HepG2 (cell line): Measurements from ENCODE around the gene SCIN. TPM values are rescaled to one million over a fixed set of nuclear protein-coding genes. Genes with fewer than 3 reads are reported as not detected.

Source experiments
- GLI4 ChIP-seq: sonication (generic); formaldehyde crosslinking; IDR thresholded peaks from 2 replicates; pipeline ENCODE4 v1.5.1; 2020; ENCODE audit warnings: missing genetic modification reagents, mild to moderate bottlenecking, moderate library complexity, borderline replicate concordance
- GZF1 ChIP-seq: sonication (generic); formaldehyde crosslinking; IDR thresholded peaks from 2 replicates; pipeline ENCODE4 v1.5.1; 2020; ENCODE audit warnings: mild to moderate bottlenecking, missing genetic modification reagents
- HDAC2 ChIP-seq: sonication (generic); formaldehyde crosslinking; IDR thresholded peaks from 2 replicates; pipeline ENCODE4 v1.4.0; 2020; ENCODE audit warnings: missing genetic modification reagents
- ONECUT2 ChIP-seq: sonication (generic); formaldehyde crosslinking; IDR thresholded peaks from 2 replicates; pipeline ENCODE4 v1.4.0; 2020; ENCODE audit warnings: missing genetic modification reagents
- POGZ ChIP-seq: sonication (generic); formaldehyde crosslinking; IDR thresholded peaks from 2 replicates; pipeline ENCODE4 v1.4.0; 2020; ENCODE audit warnings: mild to moderate bottlenecking, missing genetic modification reagents
- SALL1 ChIP-seq: sonication (generic); formaldehyde crosslinking; IDR thresholded peaks from 2 replicates; pipeline ENCODE4 v1.8.0; 2022; ENCODE audit warnings: mild to moderate bottlenecking, missing genetic modification reagents
- SALL2 ChIP-seq: sonication (generic); formaldehyde crosslinking; IDR thresholded peaks from 2 replicates; pipeline ENCODE4 v1.8.1; 2023; ENCODE audit warnings: mild to moderate bottlenecking, missing genetic modification reagents, inconsistent platforms
- YEATS2 ChIP-seq: sonication (generic); formaldehyde crosslinking; IDR thresholded peaks from 2 replicates; pipeline ENCODE4 v1.4.0; 2020; ENCODE audit warnings: missing genetic modification reagents, borderline replicate concordance
- YEATS4 ChIP-seq: sonication (generic); formaldehyde crosslinking; IDR thresholded peaks from 2 replicates; pipeline ENCODE4 v1.4.0; 2020; ENCODE audit warnings: missing genetic modification reagents, borderline replicate concordance
- YY1 ChIP-seq: IDR thresholded peaks from 2 replicates; pipeline ENCODE4 v1.6.1; 2011; ENCODE audit warnings: low read length, low read depth, moderate library complexity, mild to moderate bottlenecking; ENCODE audit not compliant: insufficient read depth, insufficient replicate concordance
- ZFX ChIP-seq: sonication (generic); formaldehyde crosslinking; IDR thresholded peaks from 2 replicates; pipeline ENCODE4 v1.4.0; 2020; ENCODE audit warnings: mild to moderate bottlenecking, low read depth, missing genetic modification reagents, moderate library complexity
- ZFY ChIP-seq: sonication (generic); formaldehyde crosslinking; IDR thresholded peaks from 2 replicates; pipeline ENCODE4 v1.4.0; 2020; ENCODE audit warnings: missing genetic modification reagents
- ZMYM3 ChIP-seq: sonication (generic); formaldehyde crosslinking; IDR thresholded peaks from 2 replicates; pipeline ENCODE4 v1.5.1; 2020; ENCODE audit warnings: mild to moderate bottlenecking, missing genetic modification reagents
- ZNF30 ChIP-seq: sonication (generic); formaldehyde crosslinking; IDR thresholded peaks from 2 replicates; pipeline ENCODE4 v1.5.0; 2020; ENCODE audit warnings: mild to moderate bottlenecking, missing genetic modification reagents
- ZNF317 ChIP-seq: sonication (generic); formaldehyde crosslinking; IDR thresholded peaks from 2 replicates; pipeline ENCODE4 v1.5.0; 2020; ENCODE audit warnings: mild to moderate bottlenecking, missing genetic modification reagents
- ZNF331 ChIP-seq: sonication (generic); formaldehyde crosslinking; IDR thresholded peaks from 2 replicates; pipeline ENCODE4 v1.4.0; 2020; ENCODE audit warnings: missing genetic modification reagents
- ZNF337 ChIP-seq: sonication (generic); formaldehyde crosslinking; IDR thresholded peaks from 2 replicates; pipeline ENCODE4 v1.5.1; 2020; ENCODE audit warnings: missing genetic modification reagents, low read depth, mild to moderate bottlenecking, borderline replicate concordance
- ZNF629 ChIP-seq: sonication (generic); formaldehyde crosslinking; conservative IDR thresholded peaks from 2 replicates; pipeline ENCODE4 v1.5.0; 2020; ENCODE audit warnings: missing genetic modification reagents
- ZNF878 ChIP-seq: sonication (generic); formaldehyde crosslinking; IDR thresholded peaks from 2 replicates; pipeline ENCODE4 v1.8.1; 2023; ENCODE audit warnings: mild to moderate bottlenecking, missing genetic modification reagents, moderate library complexity
- polyA plus RNA-seq, 8 experiments: library from polyadenylated mRNA; depleted of rRNA in 3 of 8; stranded (reverse) in 7 of 8; unstranded in 1 of 8; fragments of >200 nt; fragmentation: Illumina TruSeq in 4 of 8; extraction: Trizol in 4 of 8; gene quantifications; 2 replicates each; pipeline versions ENCODE4 v1.2.1 to v1.2.3, GENCODE V29; 2011 to 2016; ENCODE audit warnings: low read depth in 4 of 8, missing spikeins in 1 of 8, mixed read lengths in 1 of 8; ENCODE audit not compliant: insufficient read depth in 1 of 8
- total RNA-seq, 5 experiments: library from RNA; depleted of rRNA; stranded (reverse); fragments of >200 nt; fragmentation: Illumina TruSeq; extraction: Trizol; gene quantifications; 2 replicates each; pipeline ENCODE4 v1.2.3, GENCODE V29; 2016; ENCODE audit warnings: low read depth in 1 of 5
- TF ChIP-seq, protein P1 (sequence below): sonication (generic); formaldehyde crosslinking; IDR thresholded peaks from 2 replicates; pipeline ENCODE4 v1.5.0; 2020; ENCODE audit warnings: missing genetic modification reagents
- TF ChIP-seq, protein P2 (sequence below): sonication (generic); formaldehyde crosslinking; IDR thresholded peaks from 2 replicates; pipeline ENCODE4 v1.5.1; 2020; ENCODE audit warnings: mild to moderate bottlenecking, missing genetic modification reagents
- TF ChIP-seq, protein P3 (sequence below): sonication (generic); formaldehyde crosslinking; IDR thresholded peaks from 2 replicates; pipeline ENCODE4 v1.5.1; 2020; ENCODE audit warnings: missing genetic modification reagents, mild to moderate bottlenecking, borderline replicate concordance
- TF ChIP-seq, protein P4 (sequence below): sonication (generic); formaldehyde crosslinking; conservative IDR thresholded peaks from 2 replicates; pipeline ENCODE4 v1.4.0; 2020; ENCODE audit warnings: missing genetic modification reagents

SCIN gene
- total and polyA plus RNA-seq, 2 of the 13 experiments (the other 11 are each of a cell fraction or from before 2014, with no cell fraction given), result not detected

DNA sequence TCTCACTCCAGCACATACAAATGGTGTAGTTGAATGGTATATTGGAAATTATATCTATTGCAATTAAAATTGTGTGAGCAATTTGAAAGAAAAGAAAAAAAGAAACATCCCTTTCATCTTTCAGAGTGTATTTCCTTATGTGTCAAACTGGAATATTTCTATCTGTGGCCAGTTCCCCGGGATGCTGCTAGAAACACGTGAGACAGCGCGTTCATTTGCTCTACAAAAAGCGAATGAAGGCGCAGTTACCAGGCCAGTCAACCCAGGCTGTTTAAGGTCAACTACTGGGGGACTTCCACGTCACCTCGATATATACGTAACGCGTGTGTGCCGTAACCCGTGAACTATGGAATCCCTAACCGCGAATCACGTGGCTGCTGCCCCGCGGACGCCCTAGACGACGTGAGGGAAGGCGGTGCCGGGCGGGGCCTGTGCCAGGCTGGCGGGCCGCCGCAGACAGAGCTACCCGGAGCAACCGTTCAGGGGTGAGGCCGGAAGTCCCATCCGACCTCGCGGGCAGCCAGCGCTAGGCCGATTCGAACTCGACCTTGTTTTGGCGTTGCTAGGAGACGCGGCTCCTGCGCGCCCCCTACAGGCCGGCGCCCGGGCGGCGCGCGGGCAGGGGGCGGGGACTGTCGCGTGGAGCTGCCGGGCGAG is 115.8 kb downstream of the SCIN start (continued):
- TF ChIP-seq, protein P1, sequence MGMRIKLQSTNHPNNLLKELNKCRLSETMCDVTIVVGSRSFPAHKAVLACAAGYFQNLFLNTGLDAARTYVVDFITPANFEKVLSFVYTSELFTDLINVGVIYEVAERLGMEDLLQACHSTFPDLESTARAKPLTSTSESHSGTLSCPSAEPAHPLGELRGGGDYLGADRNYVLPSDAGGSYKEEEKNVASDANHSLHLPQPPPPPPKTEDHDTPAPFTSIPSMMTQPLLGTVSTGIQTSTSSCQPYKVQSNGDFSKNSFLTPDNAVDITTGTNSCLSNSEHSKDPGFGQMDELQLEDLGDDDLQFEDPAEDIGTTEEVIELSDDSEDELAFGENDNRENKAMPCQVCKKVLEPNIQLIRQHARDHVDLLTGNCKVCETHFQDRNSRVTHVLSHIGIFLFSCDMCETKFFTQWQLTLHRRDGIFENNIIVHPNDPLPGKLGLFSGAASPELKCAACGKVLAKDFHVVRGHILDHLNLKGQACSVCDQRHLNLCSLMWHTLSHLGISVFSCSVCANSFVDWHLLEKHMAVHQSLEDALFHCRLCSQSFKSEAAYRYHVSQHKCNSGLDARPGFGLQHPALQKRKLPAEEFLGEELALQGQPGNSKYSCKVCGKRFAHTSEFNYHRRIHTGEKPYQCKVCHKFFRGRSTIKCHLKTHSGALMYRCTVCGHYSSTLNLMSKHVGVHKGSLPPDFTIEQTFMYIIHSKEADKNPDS (CRISPR knock-in tag), result no peak
- TF ChIP-seq SALL1 (CRISPR knock-in tag) (peak; percentile 40; the same call in 1 of the 2 replicates), POGZ (CRISPR knock-in tag) (peak; percentile 98), SALL2 (CRISPR knock-in tag) (0 out of 2 replicates have a peak, but pooled peaks have one; percentile 60), ZNF331 (CRISPR knock-in tag) (peak; percentile 69; the same call in 1 of the 2 replicates), ZFY (CRISPR knock-in tag) (peak; percentile 55), ZNF629 (CRISPR knock-in tag) (no peak), ZMYM3 (CRISPR knock-in tag) (peak; percentile 64; the same call in 1 of the 2 replicates), ZNF30 (no peak), ZNF317 (CRISPR knock-in tag) (no peak), YY1 (peak; percentile 30), YEATS4 (CRISPR knock-in tag) (no peak; the same call in 1 of the 2 replicates), GZF1 (CRISPR knock-in tag) (no peak), YEATS2 (CRISPR knock-in tag) (no peak), ZNF878 (CRISPR knock-in tag) (no peak), ZFX (CRISPR knock-in tag) (peak; percentile 59), ZNF337 (CRISPR knock-in tag) (no peak), GLI4 (no peak), ONECUT2 (CRISPR knock-in tag) (no peak), HDAC2 (CRISPR knock-in tag) (peak; percentile 64; the same call in 1 of the 2 replicates)
- TF ChIP-seq, protein P2, sequence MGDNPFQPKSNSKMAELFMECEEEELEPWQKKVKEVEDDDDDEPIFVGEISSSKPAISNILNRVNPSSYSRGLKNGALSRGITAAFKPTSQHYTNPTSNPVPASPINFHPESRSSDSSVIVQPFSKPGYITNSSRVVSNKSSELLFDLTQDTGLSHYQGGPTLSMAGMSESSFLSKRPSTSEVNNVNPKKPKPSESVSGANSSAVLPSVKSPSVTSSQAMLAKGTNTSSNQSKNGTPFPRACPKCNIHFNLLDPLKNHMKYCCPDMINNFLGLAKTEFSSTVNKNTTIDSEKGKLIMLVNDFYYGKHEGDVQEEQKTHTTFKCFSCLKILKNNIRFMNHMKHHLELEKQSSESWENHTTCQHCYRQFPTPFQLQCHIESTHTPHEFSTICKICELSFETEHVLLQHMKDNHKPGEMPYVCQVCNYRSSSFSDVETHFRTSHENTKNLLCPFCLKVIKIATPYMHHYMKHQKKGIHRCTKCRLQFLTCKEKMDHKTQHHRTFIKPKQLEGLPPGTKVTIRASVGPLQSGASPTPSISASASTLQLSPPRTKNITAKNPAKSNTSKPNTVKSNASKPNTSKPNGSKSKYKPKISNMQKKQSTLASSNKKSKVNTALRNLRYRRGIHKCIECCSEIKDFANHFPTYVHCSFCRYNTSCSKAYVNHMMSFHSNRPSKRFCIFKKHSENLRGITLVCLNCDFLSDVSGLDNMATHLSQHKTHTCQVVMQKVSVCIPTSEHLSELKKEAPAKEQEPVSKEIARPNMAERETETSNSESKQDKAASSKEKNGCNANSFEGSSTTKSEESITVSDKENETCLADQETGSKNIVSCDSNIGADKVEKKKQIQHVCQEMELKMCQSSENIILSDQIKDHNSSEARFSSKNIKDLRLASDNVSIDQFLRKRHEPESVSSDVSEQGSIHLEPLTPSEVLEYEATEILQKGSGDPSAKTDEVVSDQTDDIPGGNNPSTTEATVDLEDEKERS (CRISPR knock-in tag), result peak; percentile 79; the same call in 1 of the 2 replicates
- TF ChIP-seq, protein P3, sequence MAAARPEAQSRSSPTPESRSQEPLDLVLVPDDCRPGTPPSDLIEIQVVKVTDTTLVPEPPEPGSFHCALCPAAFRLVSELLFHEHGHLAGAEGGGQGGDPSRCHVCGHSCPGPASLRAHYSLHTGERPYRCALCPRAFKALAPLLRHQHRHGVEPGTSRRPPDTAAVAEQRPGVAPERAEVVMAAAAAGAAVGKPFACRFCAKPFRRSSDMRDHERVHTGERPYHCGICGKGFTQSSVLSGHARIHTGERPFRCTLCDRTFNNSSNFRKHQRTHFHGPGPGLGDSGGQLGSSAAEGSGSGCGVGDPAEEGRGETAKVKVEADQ, result 0 out of 2 replicates have a peak, but pooled peaks have one; percentile 12
- TF ChIP-seq, protein P4, sequence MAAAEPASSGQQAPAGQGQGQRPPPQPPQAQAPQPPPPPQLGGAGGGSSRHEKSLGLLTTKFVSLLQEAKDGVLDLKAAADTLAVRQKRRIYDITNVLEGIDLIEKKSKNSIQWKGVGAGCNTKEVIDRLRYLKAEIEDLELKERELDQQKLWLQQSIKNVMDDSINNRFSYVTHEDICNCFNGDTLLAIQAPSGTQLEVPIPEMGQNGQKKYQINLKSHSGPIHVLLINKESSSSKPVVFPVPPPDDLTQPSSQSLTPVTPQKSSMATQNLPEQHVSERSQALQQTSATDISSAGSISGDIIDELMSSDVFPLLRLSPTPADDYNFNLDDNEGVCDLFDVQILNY, result 0 out of 2 replicates have a peak, but pooled peaks have one; percentile 55
